Activated CD8-positive, alpha-beta T cell treated with anti-CD3 and anti-CD28 coated beads for 36 hours (primary cell): ENCODE data around the gene DDR2. TPM values are rescaled to one million over a fixed set of nuclear protein-coding genes. Genes with fewer than 3 reads are reported as not detected.

Experiments
- ATAC-seq: fragments of 200-7000 bp; cut with Tn5 transposase; one replicate; pipeline ENCODE4 v1.10.0; 2021; ENCODE audit warnings: mild to moderate bottlenecking, moderate library complexity
- CTCF ChIA-PET: fragments of 350-600 bp; sonication (Branson Sonifier 250); formaldehyde crosslinking; loops from one replicate; lab custom pipeline; 2021; ENCODE audit warnings: antibody characterized with exemption; lab: Charles Lee
- POLR2A ChIA-PET: fragments of 350-600 bp; sonication (Branson Sonifier 250); formaldehyde crosslinking; loops from one replicate; lab custom pipeline; 2021; ENCODE audit warnings: antibody characterized with exemption; lab: Charles Lee
- DNase-seq: peaks from one replicate; pipeline ENCODE4 v3.0.0-alpha.2; 2020
- H3K27ac Mint-ChIP-seq: one replicate; pipeline ENCODE4 v1.8.0; 2021; ENCODE audit warnings: mild to moderate bottlenecking, mixed read lengths
- H3K27me3 Mint-ChIP-seq: one replicate; pipeline ENCODE4 v1.8.0; 2021; ENCODE audit warnings: mixed read lengths
- H3K36me3 Mint-ChIP-seq: one replicate; pipeline ENCODE4 v1.8.0; 2021; ENCODE audit warnings: low read depth, mixed read lengths
- H3K4me1 Mint-ChIP-seq: one replicate; pipeline ENCODE4 v1.8.0; 2021; ENCODE audit warnings: low read depth, mixed read lengths
- H3K4me3 Mint-ChIP-seq: one replicate; pipeline ENCODE4 v1.8.0; 2021; ENCODE audit warnings: mild to moderate bottlenecking, moderate library complexity, mixed read lengths
- H3K9me3 Mint-ChIP-seq: one replicate; pipeline ENCODE4 v1.8.0; 2021; ENCODE audit warnings: mixed read lengths
- intact Hi-C: fragments of 100-400 bp; cut with micrococcal nuclease; formaldehyde crosslinking; loops from one replicate; pipeline ENCODE4 v1.10.0; 2022
- total RNA-seq, 2 experiments: library from RNA; stranded (reverse); gene quantifications; one replicate each; pipeline ENCODE4 v1.2.3, GENCODE V29; 2021
- TF ChIP-seq, protein P1 (sequence below): fragments of 200-600 bp; IDR thresholded peaks from one replicate; pipeline ENCODE4 v1.8.0; 2022; ENCODE audit warnings: antibody characterized with exemption, mild to moderate bottlenecking

The DDR2 gene
- total RNA-seq, 2 experiments from 2014 or later = 0.31 to 0.45 TPM

DNA sequence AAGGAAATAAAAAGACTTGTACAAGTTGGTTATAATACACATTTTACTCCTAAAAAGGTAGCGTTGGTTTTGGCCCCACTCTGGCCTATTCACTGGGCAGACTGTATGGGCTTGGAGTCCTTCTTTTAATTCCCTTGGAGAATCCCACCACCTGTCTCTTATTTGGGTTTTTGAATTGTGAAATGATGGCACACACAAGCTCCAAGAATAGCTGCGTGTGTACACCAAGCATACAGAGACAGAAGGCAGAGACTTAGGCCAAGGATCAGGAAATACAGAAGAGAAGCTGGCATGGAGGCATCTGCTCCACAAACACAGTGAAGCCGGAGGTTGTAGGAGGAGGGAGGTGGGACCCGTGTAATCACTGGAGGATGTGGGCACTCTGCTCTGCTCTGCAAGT lies 29.1 kb downstream of the DDR2 start:
- CTCF ChIA-PET = interaction anchor here (1.0 kb wide), 1 partner anchor 10 kb away, joined by 3 read pairs; no protein-coding TSS in a partner anchor
- intact Hi-C loops = no loop called here
- H3K4me1 Mint-ChIP-seq = no peaks in the 10 kb centered on the region

DNA sequence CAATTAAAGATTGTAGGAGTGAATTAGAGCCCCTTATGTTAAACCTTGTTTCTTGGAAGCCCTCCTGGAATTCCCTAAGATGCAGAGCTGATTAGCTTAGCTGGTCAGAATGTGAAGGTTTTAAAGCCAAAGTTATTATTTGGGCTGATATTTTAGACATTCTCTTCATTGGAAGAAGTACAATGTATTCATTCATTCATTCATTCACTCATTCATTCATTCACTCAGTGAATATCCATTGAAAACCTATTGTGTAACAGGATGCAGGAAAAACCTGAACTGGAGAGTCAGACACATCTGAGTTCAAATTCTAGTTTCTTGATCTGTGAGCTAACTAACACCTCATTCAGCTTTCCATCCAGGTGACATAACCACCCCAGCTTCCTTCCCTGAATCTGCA lies 29.7 kb downstream of the DDR2 start:
- DNase-seq (no peak), ATAC-seq (no peak)
- no peaks in the 10 kb centered on the region for H3K9me3 Mint-ChIP-seq
- H3K36me3 Mint-ChIP-seq = no peaks in the 10 kb centered on the region
- ChIA-PET POLR2A (interaction anchor here (1.1 kb wide), 1 partner anchor 10 kb away, joined by 3 read pairs; no protein-coding TSS in a partner anchor), CTCF (no interaction called here)
- TF ChIP-seq, protein P1, sequence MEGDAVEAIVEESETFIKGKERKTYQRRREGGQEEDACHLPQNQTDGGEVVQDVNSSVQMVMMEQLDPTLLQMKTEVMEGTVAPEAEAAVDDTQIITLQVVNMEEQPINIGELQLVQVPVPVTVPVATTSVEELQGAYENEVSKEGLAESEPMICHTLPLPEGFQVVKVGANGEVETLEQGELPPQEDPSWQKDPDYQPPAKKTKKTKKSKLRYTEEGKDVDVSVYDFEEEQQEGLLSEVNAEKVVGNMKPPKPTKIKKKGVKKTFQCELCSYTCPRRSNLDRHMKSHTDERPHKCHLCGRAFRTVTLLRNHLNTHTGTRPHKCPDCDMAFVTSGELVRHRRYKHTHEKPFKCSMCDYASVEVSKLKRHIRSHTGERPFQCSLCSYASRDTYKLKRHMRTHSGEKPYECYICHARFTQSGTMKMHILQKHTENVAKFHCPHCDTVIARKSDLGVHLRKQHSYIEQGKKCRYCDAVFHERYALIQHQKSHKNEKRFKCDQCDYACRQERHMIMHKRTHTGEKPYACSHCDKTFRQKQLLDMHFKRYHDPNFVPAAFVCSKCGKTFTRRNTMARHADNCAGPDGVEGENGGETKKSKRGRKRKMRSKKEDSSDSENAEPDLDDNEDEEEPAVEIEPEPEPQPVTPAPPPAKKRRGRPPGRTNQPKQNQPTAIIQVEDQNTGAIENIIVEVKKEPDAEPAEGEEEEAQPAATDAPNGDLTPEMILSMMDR = no peak
- H3K4me1 Mint-ChIP-seq = no peaks in the 10 kb centered on the region
- intact Hi-C loops = no loop called here
- peaks cover 13% of the 10 kb centered on the region for H3K27me3 Mint-ChIP-seq
- H3K4me3 Mint-ChIP-seq = no peak overlapping the region
- H3K27ac Mint-ChIP-seq = no peak overlapping the region

More for the DNA sequence above, 29.1 kb downstream of the DDR2 start:
- no peak for DNase-seq
- no peak for ATAC-seq
- Mint-ChIP-seq H3K4me3 (no peak overlapping the region), H3K36me3 (no peaks in the 10 kb centered on the region), H3K9me3 (no peaks in the 10 kb centered on the region), H3K27ac (no peak overlapping the region), H3K27me3 (peaks cover 13% of the 10 kb centered on the region)
- POLR2A ChIA-PET = interaction anchor here (1.1 kb wide), 1 partner anchor 9 kb away, joined by 3 read pairs; no protein-coding TSS in a partner anchor
- TF ChIP-seq, protein P1 = no peak

DNA sequence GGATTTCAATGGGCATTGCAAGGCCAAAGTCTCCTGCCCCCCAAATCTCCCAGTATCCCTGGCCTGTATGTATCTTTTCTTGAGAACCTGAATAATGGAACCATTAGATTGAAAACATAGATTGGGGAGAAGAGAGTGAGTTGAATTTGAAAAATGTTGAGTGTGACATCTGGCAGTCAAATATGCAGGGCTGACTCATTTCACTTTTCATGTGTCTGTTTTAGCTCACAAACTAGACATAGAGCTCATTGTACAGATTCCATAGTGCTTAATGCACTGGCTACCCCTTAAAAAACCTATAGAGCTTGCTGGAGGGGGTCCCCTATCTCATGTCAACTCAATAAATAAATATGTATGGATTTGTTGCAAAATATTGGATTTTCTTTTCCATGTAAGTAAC lies 30.8 kb downstream of the DDR2 start:
- H3K27ac Mint-ChIP-seq = no peak overlapping the region
- POLR2A ChIA-PET = no interaction called here
- H3K36me3 Mint-ChIP-seq = no peaks in the 10 kb centered on the region
- CTCF ChIA-PET = no interaction called here
- intact Hi-C loops = no loop called here
- DNase-seq = no peak
- no peaks in the 10 kb centered on the region for H3K4me1 Mint-ChIP-seq
- peaks cover 12% of the 10 kb centered on the region for H3K27me3 Mint-ChIP-seq
- H3K9me3 Mint-ChIP-seq = no peaks in the 10 kb centered on the region
- H3K4me3 Mint-ChIP-seq = no peak overlapping the region
- TF ChIP-seq, protein P1 = no peak
- ATAC-seq = no peak

DNA sequence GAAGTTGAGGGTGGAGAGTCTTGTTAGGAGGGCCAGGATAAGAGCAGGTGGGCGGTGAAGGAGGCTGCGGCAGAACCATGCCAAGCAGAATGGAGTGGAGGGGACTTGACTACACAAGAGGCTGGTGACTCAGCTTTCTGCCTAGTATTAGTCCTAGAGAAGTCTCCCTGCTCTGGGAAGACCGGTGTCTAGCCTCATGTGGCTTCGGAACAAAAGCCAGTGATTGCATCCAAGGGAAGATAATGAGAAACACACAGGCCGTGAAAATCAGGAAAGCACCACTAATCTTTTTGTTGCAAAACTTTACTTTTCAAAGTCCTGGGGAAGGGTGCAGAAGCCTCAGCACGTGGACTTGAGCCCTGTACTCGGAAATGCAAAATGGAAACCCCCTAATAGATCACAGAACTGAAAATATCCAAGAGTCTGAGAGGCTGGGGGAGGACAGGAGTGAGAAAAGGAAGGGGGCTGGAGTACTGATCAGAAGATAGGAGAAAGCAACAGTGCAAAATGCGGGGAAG lies 31.4 kb downstream of the DDR2 start:
- Mint-ChIP-seq H3K4me1 (no peaks in the 10 kb centered on the region), H3K4me3 (no peak overlapping the region), H3K36me3 (no peaks in the 10 kb centered on the region), H3K27me3 (peaks cover 9% of the 10 kb centered on the region), H3K9me3 (no peaks in the 10 kb centered on the region), H3K27ac (no peak overlapping the region)
- intact Hi-C loops = no loop called here
- CTCF ChIA-PET = no interaction called here
- POLR2A ChIA-PET = no interaction called here
- ATAC-seq = no peak
- DNase-seq = no peak
- TF ChIP-seq, protein P1 = no peak

DNA sequence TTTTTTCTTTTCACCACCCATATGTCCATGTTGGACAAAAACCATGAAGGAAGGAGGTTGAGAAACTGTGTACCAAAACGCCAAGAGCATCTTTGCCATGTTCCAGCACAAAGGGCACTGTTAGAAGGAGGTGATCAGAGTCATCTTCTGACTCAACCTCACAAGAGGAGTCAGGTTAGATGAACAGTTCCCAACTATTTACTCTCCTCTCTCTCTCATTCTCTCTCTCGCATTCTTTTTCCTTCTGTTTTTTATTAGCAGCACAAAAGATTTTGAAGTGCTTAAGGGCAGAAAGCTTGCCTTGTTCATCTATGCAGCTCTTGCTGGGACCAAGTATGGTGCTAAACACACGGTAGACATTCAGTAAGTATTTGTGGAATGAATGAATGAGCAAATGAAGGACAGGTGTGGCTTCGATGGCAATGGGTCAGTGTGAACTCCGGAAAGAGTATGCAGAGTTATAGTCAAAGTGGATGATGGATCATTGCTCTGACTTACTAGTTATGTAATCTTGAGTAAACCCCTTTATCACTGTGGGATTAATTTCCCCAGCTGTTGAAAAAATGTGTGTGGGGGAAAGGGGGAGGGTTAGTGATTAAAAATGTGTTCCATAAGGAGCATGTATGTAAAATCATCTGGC lies 33.9 kb downstream of the DDR2 start:
- intact Hi-C loops = no loop called here
- H3K27me3 Mint-ChIP-seq = peaks cover 9% of the 10 kb centered on the region
- CTCF ChIA-PET = interaction anchor here (1.5 kb wide), 1 partner anchor 53 kb away, joined by 3 read pairs; no protein-coding TSS in a partner anchor

More for the DNA sequence above, 33.9 kb downstream of the DDR2 start:
- TF ChIP-seq, protein P1 = no peak
- Mint-ChIP-seq H3K4me1 (no peaks in the 10 kb centered on the region), H3K9me3 (no peaks in the 10 kb centered on the region), H3K36me3 (no peaks in the 10 kb centered on the region), H3K27ac (no peak overlapping the region), H3K4me3 (no peak overlapping the region)
- POLR2A ChIA-PET = no interaction called here
- ATAC-seq = no peak
- DNase-seq = no peak
